ENCODE results near the gene APPL2. TPM values are rescaled to one million over a fixed set of nuclear protein-coding genes. Genes with fewer than 3 reads are reported as not detected.

The APPL2 gene
- total and polyA plus RNA-seq, 7 donors, result 15.3 to 116 (median 46.5) TPM

GRCh38 chr12:105202202-105202601 lies 33.8 kb downstream of the APPL2 start:
- Histone ChIP-seq H3K36me3 (peaks cover 28 to 87% (median 42%) of the 10 kb centered on the region in 4 donors), H3K4me1 (peaks cover 0 to 12% (median 5%) of the 10 kb centered on the region in 4 donors), H3K27me3 (no peaks in the 10 kb centered on the region), H3K9me3 (no peaks in the 10 kb centered on the region), H3K27ac (no peak overlapping the region), H3K4me3 (no peak overlapping the region)
- TF ChIP-seq POLR2A (IDR thresholded peaks at IDR 0.05), result no peak
- TF ChIP-seq, protein P1, sequence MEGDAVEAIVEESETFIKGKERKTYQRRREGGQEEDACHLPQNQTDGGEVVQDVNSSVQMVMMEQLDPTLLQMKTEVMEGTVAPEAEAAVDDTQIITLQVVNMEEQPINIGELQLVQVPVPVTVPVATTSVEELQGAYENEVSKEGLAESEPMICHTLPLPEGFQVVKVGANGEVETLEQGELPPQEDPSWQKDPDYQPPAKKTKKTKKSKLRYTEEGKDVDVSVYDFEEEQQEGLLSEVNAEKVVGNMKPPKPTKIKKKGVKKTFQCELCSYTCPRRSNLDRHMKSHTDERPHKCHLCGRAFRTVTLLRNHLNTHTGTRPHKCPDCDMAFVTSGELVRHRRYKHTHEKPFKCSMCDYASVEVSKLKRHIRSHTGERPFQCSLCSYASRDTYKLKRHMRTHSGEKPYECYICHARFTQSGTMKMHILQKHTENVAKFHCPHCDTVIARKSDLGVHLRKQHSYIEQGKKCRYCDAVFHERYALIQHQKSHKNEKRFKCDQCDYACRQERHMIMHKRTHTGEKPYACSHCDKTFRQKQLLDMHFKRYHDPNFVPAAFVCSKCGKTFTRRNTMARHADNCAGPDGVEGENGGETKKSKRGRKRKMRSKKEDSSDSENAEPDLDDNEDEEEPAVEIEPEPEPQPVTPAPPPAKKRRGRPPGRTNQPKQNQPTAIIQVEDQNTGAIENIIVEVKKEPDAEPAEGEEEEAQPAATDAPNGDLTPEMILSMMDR (IDR thresholded peaks at IDR 0.05), result no peak
- TF ChIP-seq POLR2AphosphoS5 (IDR thresholded peaks at IDR 0.05), result no peak
- TF ChIP-seq EP300 (IDR thresholded peaks at IDR 0.05), result no peak
- no peak for DNase-seq
- WGBS, 2 donors, result 96 to 97% methylated on average over 6 of the region's 6 CpGs
- intact Hi-C loops (cut with DNase I), result no loop called here

DNA sequence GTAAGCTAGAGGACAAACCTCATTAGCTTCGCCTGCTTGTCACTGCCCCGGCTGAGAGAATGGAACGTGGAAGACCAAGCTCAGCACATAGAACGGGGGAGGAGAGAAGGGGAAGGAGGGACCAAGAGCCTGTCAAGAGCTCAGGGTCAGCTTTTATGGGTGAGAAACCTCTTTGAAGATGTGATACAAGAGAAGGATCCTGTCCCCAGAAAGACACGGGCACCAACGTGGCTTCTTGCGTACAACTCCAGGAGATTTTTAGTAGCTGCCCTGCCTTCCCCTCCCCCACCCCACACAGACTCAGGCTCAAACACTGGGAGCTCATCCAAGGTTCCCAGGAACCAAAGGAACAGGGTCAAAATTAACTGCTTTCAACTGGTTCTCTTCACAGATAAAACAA lies 34.7 kb downstream of the APPL2 start:
- Histone ChIP-seq H3K4me1 (peaks cover 0 to 12% (median 5%) of the 10 kb centered on the region in 4 donors), H3K4me3 (no peak overlapping the region), H3K9me3 (no peaks in the 10 kb centered on the region), H3K27ac (no peak overlapping the region), H3K36me3 (peaks cover 24 to 87% (median 34%) of the 10 kb centered on the region in 4 donors), H3K27me3 (no peaks in the 10 kb centered on the region)
- no peak for DNase-seq
- TF ChIP-seq POLR2A (IDR thresholded peaks at IDR 0.05) (no peak), EP300 (IDR thresholded peaks at IDR 0.05) (no peak), POLR2AphosphoS5 (IDR thresholded peaks at IDR 0.05) (no peak)
- intact Hi-C loops (cut with DNase I), result no loop called here
- WGBS, 2 donors, result 90 to 91% methylated on average over 7 of the region's 7 CpGs

DNA sequence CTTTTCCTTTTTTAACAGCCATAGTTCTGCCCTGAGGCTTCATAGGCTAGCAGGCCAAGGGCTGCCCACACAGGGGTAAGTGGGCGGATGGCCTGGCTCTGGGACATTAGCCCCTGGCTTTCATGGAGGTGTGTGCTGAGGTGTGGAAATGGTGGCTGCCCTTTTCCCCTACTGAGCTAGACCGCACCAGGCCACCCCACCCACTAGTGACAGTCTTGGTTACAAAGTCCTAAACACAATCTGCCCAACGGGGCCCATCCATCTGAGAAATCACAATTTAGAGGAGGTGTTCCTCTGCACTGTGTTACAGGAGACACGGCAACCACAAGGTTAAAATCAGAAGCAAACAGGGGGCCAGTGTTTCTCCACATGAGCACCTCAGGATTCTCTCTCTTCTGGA lies 35.6 kb downstream of the APPL2 start:
- no peaks in the 10 kb centered on the region for H3K9me3 ChIP-seq
- intact Hi-C loops (cut with DNase I), result no loop called here
- H3K27ac ChIP-seq, result no peak overlapping the region
- H3K27me3 ChIP-seq, result no peaks in the 10 kb centered on the region
- H3K36me3 ChIP-seq, result peaks cover 21 to 81% (median 27%) of the 10 kb centered on the region in 4 donors
- H3K4me3 ChIP-seq, result no peak overlapping the region
- TF ChIP-seq POLR2A (IDR thresholded peaks at IDR 0.05) (no peak), POLR2AphosphoS5 (IDR thresholded peaks at IDR 0.05) (no peak), EP300 (IDR thresholded peaks at IDR 0.05) (no peak)
- TF ChIP-seq, protein P1 (IDR thresholded peaks at IDR 0.05), result no peak
- WGBS, 2 donors, result 90 to 96% methylated on average over 4 of the region's 4 CpGs
- no peak for DNase-seq
- H3K4me1 ChIP-seq, result peaks cover 0 to 12% (median 5%) of the 10 kb centered on the region in 4 donors

DNA sequence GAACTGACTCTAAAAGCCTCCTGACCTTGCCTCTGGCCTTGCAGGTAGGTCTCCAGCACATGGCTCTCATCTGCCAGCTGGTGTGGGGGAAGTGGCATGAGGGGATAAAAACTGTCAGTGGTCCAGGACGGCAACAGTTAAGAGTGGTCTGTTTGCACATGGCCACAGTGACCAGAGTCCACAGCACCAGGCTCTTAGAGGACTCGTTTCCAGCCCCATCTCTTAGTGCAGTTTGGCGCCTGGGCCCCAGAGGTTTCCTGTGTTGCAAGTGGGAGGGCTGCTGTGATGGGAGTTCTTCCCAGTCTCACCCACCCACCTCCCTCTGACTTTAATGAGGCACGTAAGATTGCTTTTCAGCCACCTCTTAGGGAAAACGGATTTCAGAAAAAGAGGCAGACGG lies 37.0 kb downstream of the APPL2 start:
- Histone ChIP-seq H3K4me1 (peaks cover 0 to 12% (median 5%) of the 10 kb centered on the region in 4 donors), H3K4me3 (no peak overlapping the region), H3K9me3 (no peaks in the 10 kb centered on the region), H3K36me3 (peaks cover 24 to 81% (median 30%) of the 10 kb centered on the region in 4 donors), H3K27me3 (no peaks in the 10 kb centered on the region), H3K27ac (no peak overlapping the region)
- intact Hi-C loops (cut with DNase I), result no loop called here
- WGBS, 2 donors, result 82 to 86% methylated on average over 6 of the region's 6 CpGs
- DNase-seq, result no peak
- TF ChIP-seq POLR2A (IDR thresholded peaks at IDR 0.05), result no peak
- no peak for TF ChIP-seq POLR2AphosphoS5 (IDR thresholded peaks at IDR 0.05)
- TF ChIP-seq, protein P1 (IDR thresholded peaks at IDR 0.05), result no peak
- TF ChIP-seq EP300 (IDR thresholded peaks at IDR 0.05), result no peak

GRCh38 chr12:105196090-105196489 lies 39.9 kb downstream of the APPL2 start:
- peaks cover 31 to 84% (median 35%) of the 10 kb centered on the region in 4 donors for H3K36me3 ChIP-seq
- H3K9me3 ChIP-seq, result no peaks in the 10 kb centered on the region
- peaks cover 0 to under 1% (median 0%) of the 10 kb centered on the region in 4 donors for H3K4me1 ChIP-seq
- no peak overlapping the region for H3K4me3 ChIP-seq
- 94 to 97% methylated on average over 6 of the region's 6 CpGs for WGBS, 2 donors
- intact Hi-C loops (cut with DNase I), result no loop called here
- DNase-seq, result no peak
- TF ChIP-seq POLR2AphosphoS5 (IDR thresholded peaks at IDR 0.05), result no peak
- no peak for TF ChIP-seq POLR2A (IDR thresholded peaks at IDR 0.05)
- TF ChIP-seq, protein P1 (IDR thresholded peaks at IDR 0.05), result no peak
- no peaks in the 10 kb centered on the region for H3K27me3 ChIP-seq
- no peak overlapping the region for H3K27ac ChIP-seq

Measured in sigmoid colon (tissue), 7 donors.